22Rv1 (cell line): ENCODE measurements around the gene LSMEM2.

Experiments used
- CTCF ChIP-seq: fragments of 450-650 bp; IDR thresholded peaks from 2 replicates; pipeline ENCODE4 v1.5.1; 2017; ENCODE audit warnings: mild to moderate bottlenecking
- ZFX ChIP-seq: fragments of 450-650 bp; IDR thresholded peaks from 2 replicates; pipeline ENCODE4 v1.6.1; 2017; ENCODE audit warnings: antibody characterized with exemption, borderline replicate concordance

GRCh38 chr3:50258029-50258680 lies 20.7 kb upstream of the LSMEM2 start:
- no peak for TF ChIP-seq CTCF
- TF ChIP-seq ZFX: no peak
